HCT116 (cell line): ENCODE measurements around the gene CAPZB. TPM values are rescaled to one million over a fixed set of nuclear protein-coding genes. Genes with fewer than 3 reads are reported as not detected.

Experiments used
- ATAC-seq: fragments of 200-7000 bp; cut with Tn5 transposase; 2 replicates; pipeline ENCODE4 v1.9.1; 2020; ENCODE audit warnings: mild to moderate bottlenecking, moderate library complexity
- BruUV-seq: library from RNA; stranded (reverse); fragments of 400-500 nt; replicated peaks from 2 replicates; lab custom pipeline; 2021; lab: Mats Ljungman, UMichigan
- CTCF ChIA-PET: fragments of 300-600 bp; sonication (Branson Sonifier 250); formaldehyde crosslinking; loops from one replicate; lab custom pipeline; 2021; ENCODE audit warnings: antibody characterized with exemption; lab: Charles Lee
- POLR2A ChIA-PET: fragments of 300-600, 350-600 bp; sonication (Branson Sonifier 250); formaldehyde crosslinking; loops from one replicate; lab custom pipeline; 2021; ENCODE audit warnings: antibody characterized with exemption; lab: Charles Lee
- RAD21 ChIA-PET, 2 experiments: fragments of 300-600 bp; sonication (Branson Sonifier 250); formaldehyde crosslinking; loops; one replicate each; lab custom pipeline; 2023; ENCODE audit warnings: low total read pairs in 2 of 2; ENCODE audit not compliant: uncharacterized antibody in 2 of 2, unreplicated experiment in 2 of 2, low non-redundant PET in 1 of 2; lab: Charles Lee
- DNase-seq: peaks from one replicate; pipeline ENCODE4 v3.0.0-alpha.2; 2010; ENCODE audit warnings: low read depth, low spot score
- H2AFZ ChIP-seq: fragments of 200-600 bp; shearing (Covaris generic), sonication (generic); 2 replicates; pipeline ENCODE4 v1.6.1; 2017; ENCODE audit warnings: low read depth, mixed run types, mixed read lengths, antibody characterized with exemption, low read length; ENCODE audit not compliant: poor library complexity, severe bottlenecking
- H3K27ac ChIP-seq: 2 replicates; pipeline ENCODE4 v1.5.1; 2012; ENCODE audit warnings: low read depth, low read length
- H3K27me3 ChIP-seq: fragments of 200-600 bp; sonication (generic); 2 replicates; pipeline ENCODE4 v1.6.1; 2016; ENCODE audit warnings: mixed run types, low read length, mixed read lengths; ENCODE audit not compliant: insufficient read depth
- H3K36me3 ChIP-seq, 2 experiments: fragments of 200-500 bp in 1 of 2; fragments of 200-600 bp in 1 of 2; sonication (Bioruptor generic) in 1 of 2; sonication (generic) in 1 of 2; 2 replicates each; pipeline versions ENCODE4 v1.5.1 to v1.6.1; 2014 to 2016; ENCODE audit warnings: low read length in 2 of 2, inconsistent platforms in 1 of 2, mixed read lengths in 1 of 2, mixed run types in 1 of 2; ENCODE audit not compliant: insufficient read depth in 2 of 2, control insufficient read depth in 1 of 2
- H3K4me1 ChIP-seq, 2 experiments: fragments of 200-600 bp in 1 of 2; sonication (generic) in 1 of 2; 2 replicates each; pipeline versions ENCODE4 v1.5.1 to v1.6.1; 2012 to 2017; ENCODE audit warnings: low read length in 2 of 2, inconsistent platforms in 1 of 2, mild to moderate bottlenecking in 1 of 2, mixed read lengths in 1 of 2, mixed run types in 1 of 2, moderate library complexity in 1 of 2; ENCODE audit not compliant: insufficient read depth in 2 of 2, control insufficient read depth in 1 of 2
- H3K4me2 ChIP-seq: fragments of 200-600 bp; sonication (generic); 2 replicates; pipeline ENCODE4 v1.6.1; 2017; ENCODE audit warnings: mixed run types, low read length, mixed read lengths
- H3K4me3 ChIP-seq, 2 experiments: fragments of 200-600 bp in 1 of 2; sonication (generic) in 1 of 2; replicated peaks in 1 of 2; 2 replicates each; pipeline ENCODE4 v1.5.1; 2011 to 2016; ENCODE audit warnings: low read length in 2 of 2, control low read depth in 1 of 2, low read depth in 1 of 2, mild to moderate bottlenecking in 1 of 2, mixed read lengths in 1 of 2, mixed run types in 1 of 2
- H3K79me2 ChIP-seq: fragments of 200-600 bp; sonication (generic); 2 replicates; pipeline ENCODE4 v1.6.1; 2017; ENCODE audit warnings: mild to moderate bottlenecking, mixed run types, low read length, moderate library complexity, mixed read lengths; ENCODE audit not compliant: insufficient read depth
- H3K9ac ChIP-seq: fragments of 200-600 bp; sonication (generic); 2 replicates; pipeline ENCODE4 v1.6.1; 2016; ENCODE audit warnings: low read length, mixed read lengths
- H3K9me2 ChIP-seq: fragments of 200-600 bp; sonication (generic), shearing (Covaris generic); 2 replicates; pipeline ENCODE4 v1.6.1; 2017; ENCODE audit warnings: mixed run types, mild to moderate bottlenecking, moderate library complexity; ENCODE audit not compliant: insufficient read depth
- H3K9me3 ChIP-seq, 2 experiments: fragments of 200-500 bp in 1 of 2; fragments of 200-600 bp in 1 of 2; sonication (Bioruptor generic) in 1 of 2; sonication (generic) in 1 of 2; 2 replicates each; pipeline ENCODE4 v1.6.1; 2014 to 2017; ENCODE audit warnings: low read length in 2 of 2, mixed read lengths in 2 of 2, inconsistent platforms in 1 of 2, low read depth in 1 of 2, mild to moderate bottlenecking in 1 of 2, mixed run types in 1 of 2, moderate library complexity in 1 of 2; ENCODE audit not compliant: control insufficient read depth in 1 of 2, insufficient read depth in 1 of 2
- H4K20me1 ChIP-seq: fragments of 200-600 bp; sonication (generic), shearing (Covaris generic); 2 replicates; pipeline ENCODE4 v1.6.1; 2017; ENCODE audit warnings: mixed run types, mild to moderate bottlenecking, moderate library complexity; ENCODE audit not compliant: insufficient read depth
- CEBPB ChIP-seq: IDR thresholded peaks from 2 replicates; pipeline ENCODE4 v1.6.1; 2012; ENCODE audit warnings: low read depth
- EZH2 ChIP-seq: fragments of 200-600 bp; sonication (generic); IDR thresholded peaks from 2 replicates; pipeline ENCODE4 v1.6.1; 2017; ENCODE audit warnings: antibody characterized with exemption, mixed run types
- FOSL1 ChIP-seq: IDR thresholded peaks from 2 replicates; pipeline ENCODE4 v1.6.1; 2012; ENCODE audit warnings: low read depth
- JUND ChIP-seq: IDR thresholded peaks from 2 replicates; pipeline ENCODE4 v1.6.1; 2012
- POLR2A ChIP-seq: IDR thresholded peaks from 2 replicates; pipeline ENCODE4 v1.7.0; 2011; ENCODE audit warnings: borderline replicate concordance; ENCODE audit not compliant: insufficient read depth, insufficient read length; ENCODE audit errors: extremely low read depth
- POLR2AphosphoS5 ChIP-seq: IDR thresholded peaks from 2 replicates; pipeline ENCODE4 v1.6.1; 2011; ENCODE audit warnings: mild to moderate bottlenecking, low read depth, low read length, moderate library complexity
- RAD21 ChIP-seq: IDR thresholded peaks from 2 replicates; pipeline ENCODE4 v1.6.1; 2012; ENCODE audit warnings: low read depth, mild to moderate bottlenecking
- SP1 ChIP-seq: IDR thresholded peaks from 2 replicates; pipeline ENCODE4 v1.6.1; 2012; ENCODE audit warnings: low read depth
- SRF ChIP-seq: IDR thresholded peaks from 2 replicates; pipeline ENCODE4 v1.6.1; 2012; ENCODE audit warnings: low read depth
- TCF7L2 ChIP-seq: IDR thresholded peaks from 2 replicates; pipeline ENCODE4 v1.7.0; 2011; ENCODE audit warnings: borderline replicate concordance, inconsistent platforms; ENCODE audit not compliant: insufficient read depth, insufficient read length; ENCODE audit errors: extremely low read depth
- ZFX ChIP-seq: fragments of 450-650 bp; IDR thresholded peaks from 2 replicates; pipeline ENCODE4 v1.6.1; 2017
- ZNF274 ChIP-seq: fragments of 200-500 bp; sonication (Bioruptor generic); IDR thresholded peaks from 2 replicates; pipeline ENCODE4 v1.6.1; 2014; ENCODE audit warnings: mild to moderate bottlenecking, low read depth, low read length, inconsistent platforms
- intact Hi-C: fragments of 100-400 bp; cut with micrococcal nuclease; formaldehyde crosslinking; loops from 2 replicates; pipeline ENCODE4 v1.10.0; 2022
- total RNA-seq: library from RNA; stranded (reverse); gene quantifications from one replicate; pipeline ENCODE4 v1.2.1, GENCODE V29; 2021; ENCODE audit not compliant: unreplicated experiment
- TF ChIP-seq, protein P1 (sequence below), 3 experiments: fragments of 200-600 bp in 1 of 3; sonication (generic) in 1 of 3; IDR thresholded peaks in 2 of 3; conservative IDR thresholded peaks in 1 of 3; 2 replicates each; pipeline ENCODE4 v1.5.1; 2012 to 2017; ENCODE audit warnings: low read depth in 2 of 3, low read length in 2 of 3, antibody characterized with exemption in 1 of 3, borderline replicate concordance in 1 of 3, control low read depth in 1 of 3, mild to moderate bottlenecking in 1 of 3, mixed read lengths in 1 of 3, mixed run types in 1 of 3, moderate library complexity in 1 of 3; ENCODE audit not compliant: insufficient read depth in 1 of 3
- TF ChIP-seq, protein P2 (sequence below): IDR thresholded peaks from 2 replicates; pipeline ENCODE4 v1.6.1; 2011; ENCODE audit warnings: mild to moderate bottlenecking, low read length, moderate library complexity; ENCODE audit not compliant: insufficient replicate concordance; ENCODE audit errors: extremely low read depth
- TF ChIP-seq, protein P3 (sequence below): IDR thresholded peaks from 2 replicates; pipeline ENCODE4 v1.6.1; 2012; ENCODE audit warnings: low read depth
- TF ChIP-seq, protein P4 (sequence below): IDR thresholded peaks from 2 replicates; pipeline ENCODE4 v1.6.1; 2012

The CAPZB gene
- total RNA-seq, 1 experiment from 2014 or later, result 203 TPM

DNA sequence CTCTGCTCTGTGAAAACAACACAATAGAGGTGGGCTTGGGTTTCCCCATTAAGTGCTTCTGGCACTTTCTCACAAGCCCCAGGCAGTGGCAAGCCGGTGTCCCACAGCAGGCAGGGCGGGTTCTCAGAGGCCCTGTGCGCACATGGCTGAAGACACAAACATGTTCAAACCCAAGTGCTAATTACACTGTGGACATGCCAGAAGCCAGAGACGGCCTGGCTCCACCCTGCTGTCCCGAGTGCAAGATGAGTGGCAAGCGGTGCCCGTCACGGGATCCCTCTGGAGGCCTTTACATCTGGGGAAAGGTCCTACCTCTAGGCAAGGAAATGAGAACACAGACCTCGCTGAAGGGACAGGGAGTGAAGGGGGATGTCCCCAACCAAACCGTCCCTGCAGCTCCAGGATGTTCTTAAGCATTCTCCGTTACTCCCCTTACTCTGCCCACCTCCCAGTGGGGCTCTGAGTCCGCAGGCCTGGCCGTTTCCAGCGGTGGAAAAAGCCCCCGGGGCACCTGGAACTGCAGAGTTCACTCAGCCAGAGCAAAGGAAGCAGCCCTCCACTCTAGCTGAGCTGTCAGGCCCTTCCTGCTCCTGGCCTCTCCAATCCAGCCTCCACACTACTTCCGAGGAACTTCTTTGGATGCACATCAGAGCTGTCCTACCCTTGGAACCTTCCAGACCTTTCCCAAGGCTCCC lies 115.8 kb downstream of the CAPZB start (continued):
- TF ChIP-seq, protein P1, sequence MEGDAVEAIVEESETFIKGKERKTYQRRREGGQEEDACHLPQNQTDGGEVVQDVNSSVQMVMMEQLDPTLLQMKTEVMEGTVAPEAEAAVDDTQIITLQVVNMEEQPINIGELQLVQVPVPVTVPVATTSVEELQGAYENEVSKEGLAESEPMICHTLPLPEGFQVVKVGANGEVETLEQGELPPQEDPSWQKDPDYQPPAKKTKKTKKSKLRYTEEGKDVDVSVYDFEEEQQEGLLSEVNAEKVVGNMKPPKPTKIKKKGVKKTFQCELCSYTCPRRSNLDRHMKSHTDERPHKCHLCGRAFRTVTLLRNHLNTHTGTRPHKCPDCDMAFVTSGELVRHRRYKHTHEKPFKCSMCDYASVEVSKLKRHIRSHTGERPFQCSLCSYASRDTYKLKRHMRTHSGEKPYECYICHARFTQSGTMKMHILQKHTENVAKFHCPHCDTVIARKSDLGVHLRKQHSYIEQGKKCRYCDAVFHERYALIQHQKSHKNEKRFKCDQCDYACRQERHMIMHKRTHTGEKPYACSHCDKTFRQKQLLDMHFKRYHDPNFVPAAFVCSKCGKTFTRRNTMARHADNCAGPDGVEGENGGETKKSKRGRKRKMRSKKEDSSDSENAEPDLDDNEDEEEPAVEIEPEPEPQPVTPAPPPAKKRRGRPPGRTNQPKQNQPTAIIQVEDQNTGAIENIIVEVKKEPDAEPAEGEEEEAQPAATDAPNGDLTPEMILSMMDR (IDR thresholded peaks at IDR 0.05 in 2 of 3, conservative IDR thresholded peaks at IDR 0.05 in 1 of 3; ENCODE audit: borderline replicate concordance in 1 of 3, insufficient read depth in 1 of 3, low read depth in 2 of 3, low read length in 2 of 3), result no peak
- TF ChIP-seq EZH2 (no peak), SRF (no peak)
- TF ChIP-seq, protein P2, sequence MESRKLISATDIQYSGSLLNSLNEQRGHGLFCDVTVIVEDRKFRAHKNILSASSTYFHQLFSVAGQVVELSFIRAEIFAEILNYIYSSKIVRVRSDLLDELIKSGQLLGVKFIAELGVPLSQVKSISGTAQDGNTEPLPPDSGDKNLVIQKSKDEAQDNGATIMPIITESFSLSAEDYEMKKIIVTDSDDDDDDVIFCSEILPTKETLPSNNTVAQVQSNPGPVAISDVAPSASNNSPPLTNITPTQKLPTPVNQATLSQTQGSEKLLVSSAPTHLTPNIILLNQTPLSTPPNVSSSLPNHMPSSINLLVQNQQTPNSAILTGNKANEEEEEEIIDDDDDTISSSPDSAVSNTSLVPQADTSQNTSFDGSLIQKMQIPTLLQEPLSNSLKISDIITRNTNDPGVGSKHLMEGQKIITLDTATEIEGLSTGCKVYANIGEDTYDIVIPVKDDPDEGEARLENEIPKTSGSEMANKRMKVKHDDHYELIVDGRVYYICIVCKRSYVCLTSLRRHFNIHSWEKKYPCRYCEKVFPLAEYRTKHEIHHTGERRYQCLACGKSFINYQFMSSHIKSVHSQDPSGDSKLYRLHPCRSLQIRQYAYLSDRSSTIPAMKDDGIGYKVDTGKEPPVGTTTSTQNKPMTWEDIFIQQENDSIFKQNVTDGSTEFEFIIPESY, result no peak

DNA sequence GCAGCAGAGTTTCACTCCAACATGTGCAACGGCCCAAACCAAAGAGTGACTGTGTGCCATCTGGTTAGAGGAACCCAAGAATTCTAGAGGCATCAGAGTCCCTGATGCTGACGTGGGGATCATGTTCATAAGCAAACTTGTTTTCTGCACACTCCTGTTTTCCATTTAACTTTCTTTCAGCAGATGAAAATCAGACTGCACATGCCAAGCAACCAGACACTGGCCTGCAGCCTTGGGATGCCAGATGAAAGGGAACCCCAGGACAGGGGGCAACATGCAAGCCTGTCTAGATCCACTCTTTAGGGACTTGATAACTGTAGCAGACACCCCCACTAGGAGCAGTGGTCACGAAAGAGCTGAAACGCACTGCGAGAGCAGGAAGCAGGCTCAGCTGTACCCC lies 116.4 kb downstream of the CAPZB start:
- no peak overlapping the region for H3K9ac ChIP-seq
- H3K36me3 ChIP-seq, result no peaks in the 10 kb centered on the region; a peak in 1 of 4 replicates
- CTCF ChIA-PET, result no interaction called here
- ATAC-seq (no peak), DNase-seq (no peak)
- no peaks in the 10 kb centered on the region for H3K9me2 ChIP-seq
- no peaks in the 10 kb centered on the region for H3K4me1 ChIP-seq
- peaks cover 10% of the 10 kb centered on the region; the same call in 1 of the 2 replicates for H3K79me2 ChIP-seq
- H4K20me1 ChIP-seq, result no peaks in the 10 kb centered on the region
- intact Hi-C loops, result no loop called here
- H3K27me3 ChIP-seq, result no peaks in the 10 kb centered on the region
- no peak overlapping the region for H3K4me2 ChIP-seq
- no peak overlapping the region for H2AFZ ChIP-seq
- RAD21 ChIA-PET, result no interaction called here
- POLR2A ChIA-PET, result no interaction called here
- H3K4me3 ChIP-seq, result no peak overlapping the region
- H3K9me3 ChIP-seq, result no peaks in the 10 kb centered on the region
- BruUV-seq, result no TSS peak
- no peak overlapping the region for H3K27ac ChIP-seq
- TF ChIP-seq, protein P3, sequence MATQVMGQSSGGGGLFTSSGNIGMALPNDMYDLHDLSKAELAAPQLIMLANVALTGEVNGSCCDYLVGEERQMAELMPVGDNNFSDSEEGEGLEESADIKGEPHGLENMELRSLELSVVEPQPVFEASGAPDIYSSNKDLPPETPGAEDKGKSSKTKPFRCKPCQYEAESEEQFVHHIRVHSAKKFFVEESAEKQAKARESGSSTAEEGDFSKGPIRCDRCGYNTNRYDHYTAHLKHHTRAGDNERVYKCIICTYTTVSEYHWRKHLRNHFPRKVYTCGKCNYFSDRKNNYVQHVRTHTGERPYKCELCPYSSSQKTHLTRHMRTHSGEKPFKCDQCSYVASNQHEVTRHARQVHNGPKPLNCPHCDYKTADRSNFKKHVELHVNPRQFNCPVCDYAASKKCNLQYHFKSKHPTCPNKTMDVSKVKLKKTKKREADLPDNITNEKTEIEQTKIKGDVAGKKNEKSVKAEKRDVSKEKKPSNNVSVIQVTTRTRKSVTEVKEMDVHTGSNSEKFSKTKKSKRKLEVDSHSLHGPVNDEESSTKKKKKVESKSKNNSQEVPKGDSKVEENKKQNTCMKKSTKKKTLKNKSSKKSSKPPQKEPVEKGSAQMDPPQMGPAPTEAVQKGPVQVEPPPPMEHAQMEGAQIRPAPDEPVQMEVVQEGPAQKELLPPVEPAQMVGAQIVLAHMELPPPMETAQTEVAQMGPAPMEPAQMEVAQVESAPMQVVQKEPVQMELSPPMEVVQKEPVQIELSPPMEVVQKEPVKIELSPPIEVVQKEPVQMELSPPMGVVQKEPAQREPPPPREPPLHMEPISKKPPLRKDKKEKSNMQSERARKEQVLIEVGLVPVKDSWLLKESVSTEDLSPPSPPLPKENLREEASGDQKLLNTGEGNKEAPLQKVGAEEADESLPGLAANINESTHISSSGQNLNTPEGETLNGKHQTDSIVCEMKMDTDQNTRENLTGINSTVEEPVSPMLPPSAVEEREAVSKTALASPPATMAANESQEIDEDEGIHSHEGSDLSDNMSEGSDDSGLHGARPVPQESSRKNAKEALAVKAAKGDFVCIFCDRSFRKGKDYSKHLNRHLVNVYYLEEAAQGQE, result no peak
- TF ChIP-seq POLR2AphosphoS5 (no peak), CEBPB (no peak), RAD21 (no peak), JUND (no peak), FOSL1 (no peak), ZNF274 (no peak), SRF (no peak), SP1 (no peak), ZFX (no peak), POLR2A (no peak), TCF7L2 (no peak)
- TF ChIP-seq, protein P4, sequence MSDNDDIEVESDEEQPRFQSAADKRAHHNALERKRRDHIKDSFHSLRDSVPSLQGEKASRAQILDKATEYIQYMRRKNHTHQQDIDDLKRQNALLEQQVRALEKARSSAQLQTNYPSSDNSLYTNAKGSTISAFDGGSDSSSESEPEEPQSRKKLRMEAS, result no peak
